GM19455 (cell line): ENCODE results near the gene MRPL27.

ENCODE experiments used
- ATAC-seq: cut with Tn5 transposase; IDR thresholded peaks from one replicate; pipeline ENCODE4 v1.9.1; 2021; ENCODE audit not compliant: unreplicated experiment

Gene MRPL27

DNA sequence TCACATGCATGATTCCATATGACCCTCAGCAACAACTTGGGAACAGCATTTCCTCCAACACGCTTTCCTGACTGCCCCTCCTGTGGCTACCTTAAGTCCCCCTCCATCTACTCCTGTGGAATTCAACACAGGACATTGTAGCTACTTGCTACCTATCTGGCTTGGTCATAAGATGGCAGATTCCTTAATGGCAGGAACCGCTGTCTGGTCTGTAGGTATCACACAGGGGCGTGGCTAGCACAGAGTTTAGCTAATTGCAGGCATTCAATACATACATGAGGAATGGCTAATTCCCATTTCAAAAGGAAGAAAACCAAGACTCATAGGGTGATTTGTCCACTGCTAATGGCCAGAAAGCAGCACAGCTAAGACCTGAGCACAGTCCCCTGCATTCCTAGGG is 15.7 kb upstream of the MRPL27 start:
- ATAC-seq: no peak

DNA sequence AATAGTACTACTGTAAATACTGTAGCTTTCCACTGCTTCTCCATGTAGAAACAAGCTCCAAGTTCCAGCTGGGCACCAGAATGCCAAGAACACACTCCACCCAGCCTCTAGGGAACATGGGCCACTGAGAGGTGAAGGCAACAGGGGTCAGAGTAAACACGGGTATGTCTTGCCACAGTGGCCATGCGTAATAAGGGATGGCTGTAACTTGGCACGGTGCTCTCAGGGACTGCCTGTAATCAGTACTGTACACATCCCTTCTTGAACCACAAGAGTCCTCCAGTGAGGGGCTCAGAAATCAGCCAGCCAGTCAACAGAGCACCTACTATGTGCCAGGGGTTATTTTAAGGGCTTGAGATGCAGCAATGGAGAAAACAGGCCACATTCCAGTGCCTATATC is 13.5 kb upstream of the MRPL27 start:
- ATAC-seq: no peak

DNA sequence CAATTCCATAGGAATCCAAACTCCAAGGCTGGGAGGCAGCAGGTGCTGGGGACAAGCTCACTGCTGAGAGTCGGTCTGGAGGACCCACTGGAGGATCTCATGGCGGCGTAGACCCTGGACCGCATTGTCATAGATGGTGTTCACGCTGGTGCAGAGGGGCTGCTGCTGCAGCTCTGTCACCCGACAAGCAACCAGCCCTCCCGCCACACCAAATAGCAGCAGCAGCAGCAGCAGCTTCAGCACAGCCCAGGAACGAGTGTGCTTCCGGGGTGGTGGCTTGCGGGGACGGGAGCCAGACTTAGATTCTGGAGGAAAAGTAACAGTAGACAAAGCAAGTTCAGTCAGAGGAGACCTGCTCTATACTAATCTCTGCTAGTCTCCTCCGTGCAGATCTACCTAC is 9.9 kb upstream of the MRPL27 start:
- ATAC-seq: no peak

DNA sequence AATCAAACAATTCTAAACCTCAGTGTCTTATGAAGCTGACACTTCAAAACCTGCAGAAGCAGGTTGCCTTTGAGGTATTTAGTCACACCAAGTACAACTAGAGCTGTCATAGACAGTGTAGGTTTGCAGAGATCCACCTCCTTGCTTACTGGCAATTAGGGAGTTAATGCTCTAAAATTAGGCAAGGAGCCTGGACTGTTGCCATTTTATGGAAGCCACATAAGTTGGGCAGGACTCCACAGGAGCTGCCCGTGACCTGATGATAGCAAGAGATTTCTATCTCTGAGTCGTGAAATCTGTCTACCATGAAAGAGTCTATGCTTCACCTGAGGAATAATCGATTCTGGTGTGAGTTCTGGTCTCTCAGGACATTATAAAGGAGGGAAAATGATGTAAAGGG is 8.9 kb upstream of the MRPL27 start:
- no peak for ATAC-seq

DNA sequence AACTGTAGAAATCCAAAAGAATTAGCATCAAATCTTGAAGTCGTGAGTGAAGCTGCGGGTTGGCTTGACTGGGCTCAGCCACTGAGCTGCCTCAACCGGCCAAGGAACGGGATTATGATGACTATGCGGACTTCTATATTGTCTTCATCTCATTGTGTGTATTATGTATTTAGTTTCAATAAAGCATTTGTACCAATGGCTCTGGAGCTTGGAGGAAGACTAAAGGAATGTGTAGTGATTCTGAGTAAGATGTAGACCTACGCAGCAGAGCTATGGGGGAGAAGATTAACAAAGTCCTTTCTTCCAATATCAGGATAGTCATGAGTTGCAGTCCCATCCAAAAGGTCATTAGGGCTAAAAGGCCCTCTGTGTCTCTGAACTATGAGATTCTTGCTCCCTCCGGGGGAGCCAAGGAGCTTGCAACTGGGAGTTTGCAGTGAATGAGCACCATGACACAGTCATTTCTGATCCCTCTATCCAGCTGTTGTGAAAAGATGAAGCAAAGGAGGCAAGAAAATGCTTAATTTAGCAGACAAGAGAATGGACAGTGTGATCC is 8.4 kb upstream of the MRPL27 start:
- no peak for ATAC-seq

DNA sequence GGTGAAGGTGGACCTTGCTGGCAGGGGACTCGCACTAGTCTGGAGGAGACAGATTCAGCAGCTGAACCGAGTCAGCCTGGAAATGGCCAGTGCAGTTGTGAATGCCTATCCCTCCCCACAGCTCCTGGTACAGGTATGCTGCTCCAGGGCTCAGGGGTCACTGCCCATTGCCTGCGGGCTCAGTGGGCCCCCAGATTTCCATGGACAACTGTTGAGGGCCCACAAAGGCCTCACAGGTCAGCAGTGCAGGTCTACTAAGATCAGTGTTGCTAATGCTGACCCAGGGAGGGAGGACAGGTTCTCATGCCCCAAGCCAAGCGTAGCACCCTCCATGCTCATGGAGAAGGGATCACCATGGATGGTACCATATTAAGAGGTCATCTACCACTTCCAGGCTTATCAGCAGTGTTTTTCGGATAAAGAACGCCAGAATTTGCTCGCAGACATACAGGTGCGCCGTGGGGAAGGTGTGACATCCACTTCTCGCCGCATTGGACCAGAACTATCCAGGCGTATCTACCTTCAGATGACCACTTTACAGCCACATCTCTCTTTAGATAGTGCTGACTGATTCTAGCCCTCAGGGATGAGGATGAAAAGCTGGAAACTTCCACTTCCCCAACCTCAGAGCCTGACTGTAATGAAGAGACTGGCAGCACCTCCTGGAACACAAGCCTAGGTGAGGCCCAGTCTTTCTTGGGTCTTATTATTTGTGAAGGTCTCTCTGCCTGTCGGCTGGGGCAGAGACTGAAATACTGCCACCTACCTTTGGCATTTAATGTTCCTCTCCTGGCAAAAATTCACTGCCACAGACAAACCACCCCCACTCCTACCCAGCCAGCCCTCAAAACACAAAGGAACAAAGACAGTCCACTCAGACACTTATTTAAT is 7.6 kb upstream of the MRPL27 start:
- no peak for ATAC-seq

DNA sequence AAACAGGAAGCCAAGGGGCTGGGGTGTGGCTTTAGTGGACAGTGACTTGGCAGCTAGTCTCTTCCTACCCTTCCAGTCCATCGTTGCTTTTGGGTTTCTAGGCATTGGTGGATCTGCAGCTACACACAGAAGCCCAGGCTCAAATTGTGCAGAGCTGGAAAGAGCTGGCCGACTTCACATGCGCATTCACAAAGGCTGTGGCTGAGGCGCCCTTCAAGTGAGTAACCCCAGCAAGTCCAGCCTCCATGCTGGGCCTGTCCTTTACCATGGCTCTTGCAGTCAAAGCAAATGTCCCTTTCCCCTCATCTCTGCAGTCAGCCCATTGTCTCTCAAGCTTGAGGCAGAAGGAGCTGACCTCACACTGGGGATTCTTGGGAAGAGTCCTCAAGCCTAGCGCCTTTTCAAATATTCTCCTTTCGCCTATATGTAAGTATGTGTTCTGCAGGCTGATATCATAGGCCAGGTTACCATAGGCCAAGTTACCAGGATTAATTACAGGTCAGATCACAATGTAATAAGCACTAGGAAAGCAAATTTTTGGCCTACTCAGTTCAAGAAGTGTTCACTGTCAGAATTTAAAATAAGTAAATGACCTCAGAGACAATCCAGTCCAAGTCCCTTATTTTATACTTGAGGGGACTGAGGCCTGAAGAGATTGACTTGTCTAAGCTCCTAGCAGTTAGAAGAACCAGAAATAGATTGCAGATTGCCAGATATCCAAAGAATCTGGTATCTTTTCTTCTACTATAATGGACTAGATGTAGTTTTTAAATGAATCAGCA is 6.6 kb upstream of the MRPL27 start:
- no peak for ATAC-seq

DNA sequence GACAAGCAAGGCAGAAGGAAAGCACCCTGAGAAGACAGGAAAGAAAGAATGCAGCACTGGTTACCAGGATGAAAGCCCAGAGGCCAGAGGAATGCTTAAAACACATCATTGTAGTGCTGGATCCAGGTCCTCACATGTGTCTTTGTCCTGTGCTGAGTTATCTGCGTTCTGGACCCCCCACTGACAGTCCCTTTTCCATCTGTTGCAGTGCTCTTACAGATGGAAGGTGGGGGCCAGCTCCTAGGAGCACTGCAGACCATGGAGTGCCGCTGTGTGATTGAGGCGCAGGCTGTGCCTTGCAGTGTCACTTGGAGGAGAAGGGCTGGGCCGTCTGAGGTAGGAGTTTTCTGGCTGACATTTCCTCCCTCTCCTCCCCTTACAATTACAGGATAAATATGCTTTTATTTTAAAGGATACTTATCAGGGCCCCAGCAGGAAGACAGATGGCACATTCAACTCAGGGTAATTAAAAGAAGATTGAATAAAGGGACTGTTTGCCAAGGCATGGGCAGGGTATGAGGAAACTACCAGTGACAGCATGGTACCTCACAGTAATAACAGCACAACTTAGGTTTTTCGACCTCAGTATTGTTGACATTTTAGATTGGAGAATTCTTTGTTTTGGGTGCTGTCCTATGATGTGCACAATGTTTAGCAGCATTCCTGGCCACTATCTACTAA is 3.0 kb upstream of the MRPL27 start:
- no peak for ATAC-seq

DNA sequence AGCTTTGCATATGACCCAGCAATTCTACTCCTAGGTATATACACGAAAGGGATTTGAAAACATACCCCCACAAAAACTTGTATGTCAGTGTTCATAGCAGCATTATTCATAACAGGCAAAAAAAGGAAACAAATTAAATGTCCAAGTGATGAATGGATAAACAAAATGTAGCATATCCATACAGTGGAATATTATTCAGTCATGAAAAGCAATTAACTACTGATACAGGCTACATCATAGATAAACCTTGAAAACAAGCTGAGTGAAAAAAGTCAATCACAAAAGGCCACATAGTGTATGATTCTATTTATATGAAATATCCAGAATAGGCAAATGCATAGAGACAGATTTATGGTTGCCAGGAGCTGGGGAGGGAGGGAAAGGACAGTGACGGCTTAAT is 721 bp upstream of the MRPL27 start:
- ATAC-seq: no peak

DNA sequence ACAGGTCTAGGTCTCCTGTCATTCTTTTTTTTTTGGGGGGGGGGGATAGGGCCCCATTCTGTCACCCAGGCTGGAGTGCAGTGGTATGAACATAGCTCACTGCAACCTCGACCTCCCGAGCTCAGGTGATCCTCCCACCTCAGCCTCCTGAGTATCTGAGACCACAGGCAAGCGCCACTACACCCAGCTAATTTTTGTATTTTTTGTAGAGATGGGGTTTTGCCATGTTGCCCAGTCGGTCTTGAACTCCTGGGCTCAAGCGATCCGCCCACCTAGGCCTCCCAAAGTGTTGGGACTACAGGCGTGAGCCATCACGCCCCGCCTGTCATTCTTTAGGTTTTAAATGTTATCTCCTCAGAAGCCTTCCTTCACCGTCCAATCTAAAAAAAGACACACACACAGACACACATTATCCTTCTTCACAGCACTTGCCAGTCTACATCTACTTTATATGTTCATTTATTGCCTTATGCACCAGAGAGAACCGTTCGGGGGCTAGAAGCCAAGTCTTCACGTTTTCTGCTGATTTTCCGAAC is 694 bp downstream of the MRPL27 start:
- no peak for ATAC-seq

DNA sequence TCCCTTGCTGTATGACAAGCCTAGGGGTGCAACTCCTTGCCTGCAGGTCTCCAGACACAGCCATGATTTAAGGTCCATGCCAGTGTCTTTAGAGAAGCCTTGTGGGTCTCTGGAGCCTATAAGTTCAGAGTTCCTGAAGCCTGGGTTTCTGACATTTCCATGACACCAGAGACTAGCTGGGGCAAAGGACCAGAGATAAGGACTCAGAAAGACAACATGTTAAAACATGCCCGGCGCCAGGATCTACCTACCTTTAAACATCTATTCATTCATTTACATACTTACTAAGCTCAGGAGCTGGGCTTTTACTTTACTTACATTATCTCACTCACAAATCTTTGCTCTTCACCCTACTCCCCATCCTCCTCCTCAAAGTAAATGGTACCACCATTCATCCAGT is 1.5 kb downstream of the MRPL27 start:
- ATAC-seq: no peak

DNA sequence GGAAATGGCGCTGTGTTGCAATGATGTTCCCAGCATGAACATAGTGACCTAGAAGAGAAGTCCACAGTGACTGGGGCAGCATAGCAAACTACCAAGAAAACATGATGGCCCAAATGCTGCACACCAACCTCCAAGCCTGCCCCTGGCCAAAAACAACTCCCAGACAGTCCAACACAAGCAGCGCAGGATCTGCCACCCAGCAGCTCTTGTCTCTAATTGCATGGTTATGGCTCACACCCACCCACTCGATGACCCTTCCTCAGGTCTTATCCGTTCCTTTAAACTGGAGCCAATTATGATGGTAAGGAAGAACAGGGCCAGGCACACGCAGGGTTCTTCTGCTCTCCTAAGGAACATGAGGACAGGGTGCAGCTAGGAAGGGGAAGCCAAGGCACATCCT is 2.9 kb downstream of the MRPL27 start:
- no peak for ATAC-seq

DNA sequence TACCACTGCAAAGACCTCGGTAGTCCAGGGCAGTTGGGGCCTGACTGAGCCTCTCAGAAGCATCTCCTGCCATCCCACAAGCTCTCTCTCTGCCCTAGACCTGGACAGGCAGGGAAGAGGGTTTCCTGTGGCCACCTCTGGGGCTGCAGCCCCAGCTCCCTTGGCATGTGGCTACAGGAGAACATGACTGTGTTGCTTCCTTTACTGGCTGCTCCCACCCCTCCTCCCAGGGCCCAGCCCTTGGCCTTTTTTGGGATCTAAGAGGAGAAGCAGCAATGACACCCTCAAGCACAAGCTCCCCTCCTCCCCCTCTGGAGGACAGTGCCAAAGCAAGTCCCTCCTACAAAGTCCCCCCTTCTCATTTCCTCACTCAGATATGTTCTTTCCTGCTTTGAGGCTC is 5.6 kb downstream of the MRPL27 start:
- ATAC-seq: no peak

DNA sequence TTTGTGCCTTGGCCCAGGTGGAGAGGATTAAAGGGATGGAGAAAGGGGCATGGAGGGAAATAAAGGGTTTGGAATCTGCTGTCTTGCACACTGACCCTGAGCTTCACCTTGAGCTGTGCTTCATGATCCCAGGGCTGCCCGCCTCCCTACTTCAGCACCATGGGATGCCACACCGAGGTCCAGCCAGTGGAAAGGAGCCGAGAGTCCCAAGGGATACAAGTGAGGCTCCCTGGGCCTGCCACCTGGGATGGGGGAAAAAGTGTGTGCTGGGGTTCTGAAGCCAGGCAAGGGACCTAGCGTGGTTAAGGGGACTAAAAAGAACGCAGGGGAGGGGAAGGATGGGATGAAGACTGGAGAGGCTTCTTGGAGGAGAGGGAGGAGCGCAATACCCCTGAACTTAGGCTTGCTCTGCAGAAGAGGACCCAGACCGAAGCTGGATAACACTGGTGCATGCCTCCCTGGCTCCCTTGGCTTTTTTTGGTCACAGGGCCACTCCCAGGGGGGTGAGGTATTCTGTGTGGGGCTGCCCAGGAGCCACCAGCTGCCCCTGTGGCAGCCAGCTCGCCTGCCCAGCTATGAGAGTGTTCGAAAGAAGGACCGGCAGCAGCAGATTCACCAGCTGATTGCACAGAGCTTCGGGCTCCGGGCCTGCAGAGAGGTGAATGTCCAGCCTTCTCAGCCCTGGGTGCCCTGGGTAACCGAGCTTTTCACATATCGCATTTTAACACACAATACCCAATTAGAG is 7.2 kb downstream of the MRPL27 start:
- no peak for ATAC-seq

DNA sequence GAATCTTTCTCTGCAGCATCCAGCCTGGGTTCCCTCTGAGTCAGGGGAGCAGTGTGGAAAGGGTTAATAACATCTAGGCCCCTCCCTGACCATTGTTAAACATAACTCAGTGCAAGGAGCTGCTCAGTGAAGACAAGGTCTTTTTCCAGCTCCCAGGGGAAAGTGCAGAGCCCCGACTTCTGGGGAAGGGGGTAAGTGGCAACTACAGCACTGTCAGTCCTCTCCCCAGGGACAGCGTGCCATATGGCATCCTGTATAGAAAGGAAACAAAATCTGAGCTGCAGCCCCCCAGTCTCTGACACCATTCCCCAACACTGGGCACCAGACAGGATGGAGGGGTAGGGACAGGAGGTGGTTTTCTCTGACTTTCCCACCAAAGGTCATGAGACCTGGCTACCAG is 7.8 kb downstream of the MRPL27 start:
- ATAC-seq: no peak

DNA sequence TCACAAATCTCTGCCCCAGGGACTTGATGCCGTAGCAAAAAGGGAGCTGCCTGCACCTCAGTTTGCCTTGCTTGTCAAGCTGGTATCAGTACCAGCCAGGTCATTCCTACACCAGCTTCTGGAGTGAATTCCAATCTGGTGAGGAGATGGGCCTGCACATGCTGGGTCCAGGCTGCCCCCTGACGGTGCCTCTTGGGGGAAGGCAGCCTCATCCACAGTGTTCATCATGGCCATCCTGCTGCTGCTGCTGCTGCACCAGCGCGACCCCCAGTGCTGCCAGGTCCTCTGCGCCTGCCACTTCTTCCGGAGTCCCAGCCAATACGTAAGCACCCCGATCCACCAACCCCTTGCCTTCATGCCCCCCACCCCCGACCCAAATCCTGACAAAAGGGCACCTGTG is 8.3 kb downstream of the MRPL27 start:
- ATAC-seq: no peak

DNA sequence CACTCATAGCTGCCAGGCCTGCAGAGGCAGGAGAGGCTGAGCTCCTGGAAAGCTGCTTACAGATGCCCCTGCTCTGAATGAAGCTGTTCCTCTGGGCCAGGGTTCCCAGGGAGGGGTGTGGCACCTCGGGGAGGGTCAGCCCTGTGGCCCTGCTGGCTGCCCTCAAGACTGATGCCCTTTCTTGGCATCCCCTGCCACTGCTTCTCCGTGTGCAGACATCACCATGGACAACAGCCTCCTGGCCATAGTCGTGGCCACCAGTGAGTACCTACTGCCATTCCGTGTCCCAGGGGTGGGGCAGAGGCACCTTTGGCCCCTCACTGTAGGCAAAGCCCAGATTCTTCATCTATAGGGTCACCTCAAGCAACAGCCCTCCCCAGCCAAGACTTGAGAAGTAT is 8.9 kb downstream of the MRPL27 start:
- ATAC-seq: no peak

DNA sequence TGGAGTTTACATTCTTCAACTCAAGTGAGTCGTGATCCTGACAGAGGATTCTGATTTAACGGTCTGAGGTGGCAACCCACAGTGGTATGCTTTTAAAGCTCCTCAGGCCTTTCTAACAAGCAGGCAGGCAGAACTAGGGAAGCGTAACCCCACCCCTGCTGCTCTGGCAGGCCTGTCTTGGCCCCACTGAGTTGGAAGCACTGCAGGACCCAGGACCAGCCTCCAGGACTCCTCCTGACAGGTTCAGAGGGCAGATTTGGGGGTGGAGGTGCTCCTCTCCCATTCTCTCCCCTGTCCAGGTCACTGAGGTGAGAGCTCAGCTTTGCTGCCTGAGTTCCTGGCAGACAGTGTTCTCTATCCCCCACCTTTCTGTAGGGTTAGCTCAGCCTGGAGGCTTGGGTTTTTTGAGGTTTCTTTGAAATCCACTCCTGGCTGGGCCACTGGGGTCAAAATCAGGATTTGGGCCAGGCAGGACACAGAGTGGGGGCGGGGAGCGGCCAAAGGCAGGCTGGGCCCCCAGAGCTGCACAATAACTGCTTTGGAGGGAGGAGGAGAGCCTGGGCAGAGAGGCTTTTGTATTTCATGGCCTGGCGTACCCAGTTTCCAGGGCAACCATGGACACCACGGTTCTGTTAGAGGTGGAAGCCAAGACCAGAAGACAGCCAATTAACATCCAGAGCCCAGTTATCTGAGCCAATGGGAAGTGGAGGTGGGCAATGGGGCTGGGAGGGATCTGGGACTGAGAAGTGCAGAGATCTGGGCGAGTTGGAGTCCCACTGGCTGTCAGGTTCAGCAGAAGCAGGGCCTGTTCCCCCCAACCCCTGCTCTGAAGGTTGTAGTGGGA is 9.5 kb downstream of the MRPL27 start:
- ATAC-seq: no peak

DNA sequence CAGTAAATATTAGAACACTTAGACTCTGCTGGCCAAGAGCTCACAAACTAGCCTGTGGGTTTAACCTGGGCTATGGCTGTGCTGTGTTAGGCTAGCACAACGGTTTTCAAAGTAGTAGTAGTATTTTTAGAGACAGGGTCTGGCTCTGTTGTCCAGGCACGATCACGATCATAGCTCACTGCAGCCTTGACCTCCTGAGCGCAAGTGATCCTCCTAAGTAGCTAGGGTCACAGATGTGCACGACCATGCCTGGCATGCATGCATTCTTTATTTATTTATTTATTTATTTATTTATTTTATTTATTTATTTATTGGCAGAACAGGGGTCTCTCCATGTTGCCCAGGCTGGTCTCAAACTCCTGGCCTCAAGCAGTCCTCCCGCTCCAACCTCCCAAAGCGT is 10.3 kb downstream of the MRPL27 start:
- no peak for ATAC-seq
